ENCODE results near the gene CNOT9. TPM values are rescaled to one million over a fixed set of nuclear protein-coding genes. Genes with fewer than 3 reads are reported as not detected.

The CNOT9 gene
- total RNA-seq, 1 experiment from 2014 or later, result 65.7 TPM

DNA sequence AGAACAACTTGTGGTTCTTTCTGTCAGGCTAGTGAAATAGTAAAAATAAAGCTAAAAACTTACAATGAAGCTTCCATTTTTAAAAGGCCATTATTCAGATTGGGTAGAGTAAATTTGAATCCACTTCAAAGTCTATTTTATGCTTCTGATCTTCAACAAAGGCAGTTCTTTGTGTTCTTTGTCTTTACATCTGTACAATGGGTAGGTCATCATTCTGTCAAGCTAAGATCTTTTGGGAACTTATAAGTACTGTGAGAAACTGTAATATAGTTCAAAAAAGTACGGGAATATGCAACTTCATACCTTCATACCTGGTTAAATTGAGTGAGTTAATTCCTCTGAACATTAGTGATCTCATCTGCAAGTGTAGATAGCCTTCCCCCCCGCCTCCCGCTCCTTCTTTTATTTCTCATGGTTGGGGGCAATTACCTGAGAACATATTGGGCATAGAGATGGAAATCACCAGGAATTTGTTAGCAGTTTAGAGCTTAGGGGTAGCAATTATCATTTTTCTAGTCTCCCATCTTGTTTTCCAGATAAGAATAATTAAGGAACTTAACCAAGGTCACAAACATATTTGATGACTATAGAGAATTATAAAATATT, 9.7 kb downstream of the CNOT9 start:
- Histone ChIP-seq H3K36me3 (ENCODE audit: control insufficient read depth in 1 of 2, insufficient read depth in 2 of 2, low read length in 2 of 2) (peaks cover 13 to 20% of the 10 kb centered on the region in 2 experiments), H4K20me1 (ENCODE audit: insufficient read depth) (no peaks in the 10 kb centered on the region), H3K4me2 (ENCODE audit: low read length) (no peak overlapping the region), H3K4me1 (ENCODE audit: control insufficient read depth in 1 of 2, insufficient read depth in 2 of 2, low read length in 2 of 2) (no peaks in the 10 kb centered on the region), H3K4me3 (replicated peaks in 1 of 2; ENCODE audit: low read depth in 1 of 2, low read length in 2 of 2) (no peak overlapping the region), H3K27me3 (ENCODE audit: insufficient read depth, low read length) (no peaks in the 10 kb centered on the region), H3K79me2 (ENCODE audit: insufficient read depth, low read length) (peaks cover 91% of the 10 kb centered on the region), H3K9ac (ENCODE audit: low read length) (no peak overlapping the region), H2AFZ (ENCODE audit: low read depth, low read length, poor library complexity, severe bottlenecking) (no peak overlapping the region), H3K27ac (ENCODE audit: low read depth, low read length) (no peak overlapping the region), H3K9me2 (ENCODE audit: insufficient read depth) (no peaks in the 10 kb centered on the region), H3K9me3 (ENCODE audit: control insufficient read depth in 1 of 2, insufficient read depth in 1 of 2, low read depth in 1 of 2, low read length in 2 of 2) (no peaks in the 10 kb centered on the region)
- no TSS peak for BruUV-seq (replicated peaks)
- RAD21 ChIA-PET (ENCODE audit: low non-redundant PET in 1 of 2, low total read pairs in 2 of 2, uncharacterized antibody in 2 of 2, unreplicated experiment in 2 of 2), result no interaction called here
- CTCF ChIA-PET, result no interaction called here
- DNase-seq (ENCODE audit: low read depth, low spot score) (no peak), ATAC-seq (no peak)
- TF ChIP-seq CBX3 (IDR thresholded peaks at IDR 0.05; ENCODE audit: low read depth), result no peak
- TF ChIP-seq YY1 (IDR thresholded peaks at IDR 0.05; ENCODE audit: extremely low read depth, insufficient replicate concordance, low read depth, low read length), result no peak
- TF ChIP-seq, protein P1, sequence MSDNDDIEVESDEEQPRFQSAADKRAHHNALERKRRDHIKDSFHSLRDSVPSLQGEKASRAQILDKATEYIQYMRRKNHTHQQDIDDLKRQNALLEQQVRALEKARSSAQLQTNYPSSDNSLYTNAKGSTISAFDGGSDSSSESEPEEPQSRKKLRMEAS (IDR thresholded peaks at IDR 0.05), result no peak
- TF ChIP-seq, protein P2, sequence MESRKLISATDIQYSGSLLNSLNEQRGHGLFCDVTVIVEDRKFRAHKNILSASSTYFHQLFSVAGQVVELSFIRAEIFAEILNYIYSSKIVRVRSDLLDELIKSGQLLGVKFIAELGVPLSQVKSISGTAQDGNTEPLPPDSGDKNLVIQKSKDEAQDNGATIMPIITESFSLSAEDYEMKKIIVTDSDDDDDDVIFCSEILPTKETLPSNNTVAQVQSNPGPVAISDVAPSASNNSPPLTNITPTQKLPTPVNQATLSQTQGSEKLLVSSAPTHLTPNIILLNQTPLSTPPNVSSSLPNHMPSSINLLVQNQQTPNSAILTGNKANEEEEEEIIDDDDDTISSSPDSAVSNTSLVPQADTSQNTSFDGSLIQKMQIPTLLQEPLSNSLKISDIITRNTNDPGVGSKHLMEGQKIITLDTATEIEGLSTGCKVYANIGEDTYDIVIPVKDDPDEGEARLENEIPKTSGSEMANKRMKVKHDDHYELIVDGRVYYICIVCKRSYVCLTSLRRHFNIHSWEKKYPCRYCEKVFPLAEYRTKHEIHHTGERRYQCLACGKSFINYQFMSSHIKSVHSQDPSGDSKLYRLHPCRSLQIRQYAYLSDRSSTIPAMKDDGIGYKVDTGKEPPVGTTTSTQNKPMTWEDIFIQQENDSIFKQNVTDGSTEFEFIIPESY (IDR thresholded peaks at IDR 0.05; ENCODE audit: extremely low read depth, insufficient replicate concordance, low read length), result no peak
- TF ChIP-seq, protein P3, sequence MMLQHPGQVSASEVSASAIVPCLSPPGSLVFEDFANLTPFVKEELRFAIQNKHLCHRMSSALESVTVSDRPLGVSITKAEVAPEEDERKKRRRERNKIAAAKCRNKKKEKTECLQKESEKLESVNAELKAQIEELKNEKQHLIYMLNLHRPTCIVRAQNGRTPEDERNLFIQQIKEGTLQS (IDR thresholded peaks at IDR 0.05), result no peak
- TF ChIP-seq ELF1 (IDR thresholded peaks at IDR 0.05; ENCODE audit: borderline replicate concordance, low read depth), result no peak
- TF ChIP-seq TCF7L2 (IDR thresholded peaks at IDR 0.05; ENCODE audit: borderline replicate concordance, extremely low read depth, insufficient read depth, insufficient read length), result no peak
- intact Hi-C loops (cut with micrococcal nuclease), result no loop called here
- POLR2A ChIA-PET, result no interaction called here
